ENCODE results near the gene TNF.
"Not testable (repeated sequence)": the region's sequence is repeated elsewhere in the genome, so short reads cannot be mapped to it uniquely, and the experiment has no call there.

The TNF gene

DNA sequence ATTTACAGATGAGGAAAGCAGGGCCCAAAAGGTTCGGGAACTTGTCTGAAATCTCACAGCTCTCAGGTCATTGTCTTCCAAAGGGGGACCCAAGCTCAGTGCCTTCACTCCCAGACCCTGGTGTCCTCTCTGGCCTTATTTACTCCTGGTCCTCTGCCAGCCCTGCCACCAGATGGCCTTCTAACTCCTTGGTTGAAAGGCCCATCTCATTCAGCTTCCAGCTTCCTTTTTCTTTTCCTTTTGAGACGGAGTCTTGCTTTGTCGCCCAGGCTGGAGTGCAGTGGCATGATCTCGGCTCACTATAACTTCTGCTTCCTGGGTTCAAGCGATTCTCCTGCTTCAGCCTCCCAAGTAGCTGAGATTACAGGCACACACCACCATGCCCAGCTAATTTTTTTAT is 24.0 kb upstream of the TNF start:
- H3K4me3 ChIP-seq (ENCODE audit: low read depth, low read length): not testable (repeated sequence)
- TF ChIP-seq, protein P1, sequence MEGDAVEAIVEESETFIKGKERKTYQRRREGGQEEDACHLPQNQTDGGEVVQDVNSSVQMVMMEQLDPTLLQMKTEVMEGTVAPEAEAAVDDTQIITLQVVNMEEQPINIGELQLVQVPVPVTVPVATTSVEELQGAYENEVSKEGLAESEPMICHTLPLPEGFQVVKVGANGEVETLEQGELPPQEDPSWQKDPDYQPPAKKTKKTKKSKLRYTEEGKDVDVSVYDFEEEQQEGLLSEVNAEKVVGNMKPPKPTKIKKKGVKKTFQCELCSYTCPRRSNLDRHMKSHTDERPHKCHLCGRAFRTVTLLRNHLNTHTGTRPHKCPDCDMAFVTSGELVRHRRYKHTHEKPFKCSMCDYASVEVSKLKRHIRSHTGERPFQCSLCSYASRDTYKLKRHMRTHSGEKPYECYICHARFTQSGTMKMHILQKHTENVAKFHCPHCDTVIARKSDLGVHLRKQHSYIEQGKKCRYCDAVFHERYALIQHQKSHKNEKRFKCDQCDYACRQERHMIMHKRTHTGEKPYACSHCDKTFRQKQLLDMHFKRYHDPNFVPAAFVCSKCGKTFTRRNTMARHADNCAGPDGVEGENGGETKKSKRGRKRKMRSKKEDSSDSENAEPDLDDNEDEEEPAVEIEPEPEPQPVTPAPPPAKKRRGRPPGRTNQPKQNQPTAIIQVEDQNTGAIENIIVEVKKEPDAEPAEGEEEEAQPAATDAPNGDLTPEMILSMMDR (IDR thresholded peaks at IDR 0.05; ENCODE audit: low read depth, low read length, missing control alignments): peak; percentile 73
- peak; percentile 63 for DNase-seq (ENCODE audit: low read depth)

DNA sequence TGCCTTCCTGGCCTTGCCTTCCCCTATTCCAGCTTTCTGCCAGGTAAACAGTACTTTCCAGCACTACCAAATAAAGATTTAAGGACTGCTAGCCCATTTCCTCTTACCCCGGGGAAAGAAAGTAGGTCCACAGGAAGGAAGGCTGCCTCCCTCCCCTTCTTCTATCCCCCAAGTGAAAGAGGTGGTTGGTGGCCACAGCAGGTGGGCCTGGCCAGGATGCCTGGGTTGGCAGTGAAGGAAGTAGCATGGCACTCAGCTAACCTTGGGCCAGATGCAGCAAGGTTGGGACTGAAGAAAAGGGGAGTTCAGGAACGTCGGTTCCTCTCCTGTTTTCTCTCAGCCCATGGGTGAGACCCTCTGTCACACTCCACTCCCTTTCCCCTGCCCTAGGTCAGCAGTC is 19.1 kb upstream of the TNF start:
- DNase-seq (ENCODE audit: low read depth): no peak
- TF ChIP-seq, protein P1 (IDR thresholded peaks at IDR 0.05; ENCODE audit: low read depth, low read length, missing control alignments): no peak

DNA sequence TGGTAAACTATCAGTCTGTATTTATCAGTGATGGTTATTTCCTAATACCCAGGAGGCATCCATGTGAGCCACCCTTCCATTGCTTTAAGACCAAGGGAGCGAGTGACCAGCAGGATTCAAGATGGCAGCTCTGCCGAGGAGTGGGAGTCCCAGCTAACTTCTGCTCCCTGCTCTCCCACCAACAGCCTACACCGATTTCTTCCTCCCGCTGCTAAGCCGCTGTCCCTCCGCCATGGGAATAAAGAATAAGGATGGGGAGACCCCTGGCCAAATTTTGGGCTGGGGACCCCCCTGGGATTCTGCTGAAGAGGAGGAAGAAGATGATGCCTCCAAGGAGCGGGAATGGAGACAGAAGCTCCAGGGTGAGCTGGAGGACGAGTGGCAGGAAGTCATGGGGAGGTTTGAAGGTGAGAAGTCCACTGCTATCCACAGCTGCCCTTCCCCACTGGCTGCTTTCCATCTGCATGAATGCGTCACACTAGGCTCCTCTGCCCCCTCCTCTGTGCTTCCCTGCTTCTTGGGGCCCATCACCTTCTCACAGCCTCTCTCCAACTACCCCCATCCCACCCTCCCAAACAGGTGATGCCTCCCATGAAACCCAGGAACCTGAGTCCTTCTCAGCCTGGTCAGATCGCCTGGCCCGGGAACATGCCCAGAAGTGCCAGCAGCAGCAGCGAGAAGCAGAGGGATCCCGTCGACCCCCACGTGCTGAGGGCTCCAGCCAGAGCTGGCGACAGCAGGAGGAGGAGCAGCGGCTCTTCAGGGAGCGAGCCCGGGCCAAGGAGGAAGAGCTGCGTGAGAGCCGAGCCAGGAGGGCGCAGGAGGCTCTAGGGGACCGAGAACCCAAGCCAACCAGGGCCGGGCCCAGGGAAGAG is 17.7 kb upstream of the TNF start:
- DNase-seq (ENCODE audit: low read depth): no peak
- H3K4me3 ChIP-seq (ENCODE audit: low read depth, low read length): peak overlapping the region; percentile 36
- TF ChIP-seq, protein P1 (IDR thresholded peaks at IDR 0.05; ENCODE audit: low read depth, low read length, missing control alignments): no peak

More for the DNA sequence above, 19.1 kb upstream of the TNF start:
- H3K4me3 ChIP-seq (ENCODE audit: low read depth, low read length): no peak overlapping the region

DNA sequence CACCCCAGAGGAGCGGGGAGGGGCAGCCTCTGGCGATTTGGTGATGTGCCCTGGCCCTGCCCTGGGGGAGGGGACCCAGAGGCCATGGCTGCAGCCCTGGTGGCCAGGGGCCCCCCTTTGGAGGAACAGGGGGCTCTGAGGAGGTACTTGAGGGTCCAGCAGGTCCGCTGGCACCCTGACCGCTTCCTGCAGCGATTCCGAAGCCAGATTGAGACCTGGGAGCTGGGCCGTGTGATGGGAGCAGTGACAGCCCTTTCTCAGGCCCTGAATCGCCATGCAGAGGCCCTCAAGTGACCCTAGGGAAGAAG is 17.1 kb upstream of the TNF start:
- no peak for DNase-seq (ENCODE audit: low read depth)
- peak overlapping the region; percentile 36 for H3K4me3 ChIP-seq (ENCODE audit: low read depth, low read length)
- TF ChIP-seq, protein P1 (IDR thresholded peaks at IDR 0.05; ENCODE audit: low read depth, low read length, missing control alignments): no peak

DNA sequence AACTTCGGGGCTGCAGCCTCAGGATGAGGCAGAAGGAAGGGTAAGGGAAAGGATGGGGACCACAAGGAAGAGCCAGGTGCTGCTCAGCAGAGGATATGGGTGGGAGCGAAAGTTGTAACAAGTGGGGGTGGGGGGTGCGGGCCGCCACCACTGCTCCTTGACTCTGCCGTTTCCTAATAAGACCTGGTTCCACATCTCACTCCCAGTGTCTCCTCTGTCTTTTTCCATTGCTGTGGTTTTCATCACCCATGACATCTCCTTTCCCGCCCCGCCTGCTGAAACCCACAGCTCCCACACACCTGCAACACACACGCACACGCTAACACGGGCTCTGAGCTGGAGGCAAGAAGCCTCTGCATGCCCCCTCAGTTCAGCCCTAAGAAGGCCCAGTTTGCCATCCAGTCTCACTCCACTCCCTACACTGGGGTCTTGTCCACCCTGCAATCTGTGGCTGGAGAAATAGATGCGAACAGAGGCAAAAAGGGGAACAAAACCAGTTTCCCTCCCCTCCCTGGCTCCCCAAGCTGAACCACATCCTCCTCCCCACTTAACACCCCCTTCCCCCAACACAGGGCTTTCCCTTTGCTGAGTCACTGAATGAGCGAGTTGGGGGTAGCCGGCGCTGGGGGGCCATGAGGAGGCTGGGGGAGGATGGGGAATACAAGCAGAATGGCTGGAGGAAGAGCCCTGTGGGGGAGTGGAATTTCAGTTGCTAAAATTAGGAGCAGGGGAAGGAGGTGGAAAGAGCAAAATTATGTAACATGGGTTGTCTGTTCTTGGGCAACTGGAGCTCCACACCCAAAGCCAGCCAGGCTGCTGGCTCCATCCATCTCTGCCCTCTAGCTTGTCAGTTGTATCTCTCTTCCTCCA is 16.5 kb upstream of the TNF start:
- peak; percentile 78 for DNase-seq (ENCODE audit: low read depth)
- TF ChIP-seq, protein P1 (IDR thresholded peaks at IDR 0.05; ENCODE audit: low read depth, low read length, missing control alignments): no peak
- H3K4me3 ChIP-seq (ENCODE audit: low read depth, low read length): peak overlapping the region; percentile 36

DNA sequence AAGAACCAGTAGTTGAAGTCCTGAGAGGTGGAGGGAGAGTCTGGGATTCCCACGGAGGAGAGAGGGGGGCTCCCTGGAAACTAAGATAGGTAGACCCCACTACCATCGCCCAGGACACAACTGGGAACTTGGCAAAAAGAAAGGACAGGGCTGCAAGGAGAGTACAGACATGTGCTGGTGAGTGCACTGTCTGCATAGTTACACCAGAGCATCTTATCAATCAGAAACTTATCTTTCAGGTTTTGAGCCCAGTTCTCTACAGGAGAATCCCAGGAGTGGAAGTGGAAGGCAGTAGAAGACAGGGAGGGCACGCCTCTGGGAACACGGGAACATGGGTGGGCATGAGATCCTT is 15.8 kb upstream of the TNF start:
- TF ChIP-seq, protein P1 (IDR thresholded peaks at IDR 0.05; ENCODE audit: low read depth, low read length, missing control alignments): no peak
- no peak for DNase-seq (ENCODE audit: low read depth)
- H3K4me3 ChIP-seq (ENCODE audit: low read depth, low read length): peak overlapping the region; percentile 36; the same call in 1 of the 2 replicates
